Calu3 (cell line): ENCODE measurements around the gene TDRD7. TPM values are rescaled to one million over a fixed set of nuclear protein-coding genes. Genes with fewer than 3 reads are reported as not detected.

Experiments used
- BruUV-seq: library from RNA; stranded (reverse); fragments of 400-500 nt; replicated peaks from 2 replicates; lab custom pipeline; 2021; lab: Mats Ljungman, UMichigan
- CTCF ChIA-PET: fragments of 300-600 bp; sonication (Branson Sonifier 250); formaldehyde crosslinking; loops from one replicate; lab custom pipeline; 2022; ENCODE audit warnings: antibody characterized with exemption; lab: Charles Lee
- DNase-seq: peaks from one replicate; pipeline ENCODE4 v3.0.0; 2022
- H3K27ac Mint-ChIP-seq: one replicate; pipeline ENCODE4 v1.8.0; 2022; ENCODE audit warnings: mixed read lengths; ENCODE audit not compliant: unreplicated experiment
- H3K27me3 Mint-ChIP-seq: one replicate; pipeline ENCODE4 v1.8.0; 2022; ENCODE audit warnings: mixed read lengths; ENCODE audit not compliant: unreplicated experiment
- H3K36me3 Mint-ChIP-seq: one replicate; pipeline ENCODE4 v1.8.0; 2022; ENCODE audit warnings: mild to moderate bottlenecking, moderate library complexity, mixed read lengths; ENCODE audit not compliant: insufficient read depth, unreplicated experiment
- H3K4me1 Mint-ChIP-seq: one replicate; pipeline ENCODE4 v1.8.0; 2022; ENCODE audit warnings: mild to moderate bottlenecking, low read depth, mixed read lengths; ENCODE audit not compliant: unreplicated experiment
- H3K4me3 Mint-ChIP-seq: one replicate; pipeline ENCODE4 v1.8.0; 2022; ENCODE audit warnings: mild to moderate bottlenecking, low read depth, moderate library complexity, mixed read lengths; ENCODE audit not compliant: unreplicated experiment
- H3K9me3 Mint-ChIP-seq: one replicate; pipeline ENCODE4 v1.8.0; 2022; ENCODE audit warnings: low read depth, mixed read lengths; ENCODE audit not compliant: unreplicated experiment
- intact Hi-C: fragments of 100-400 bp; cut with micrococcal nuclease; formaldehyde crosslinking; loops from one replicate; pipeline ENCODE4 v1.10.0; 2022; ENCODE audit not compliant: unreplicated experiment
- total RNA-seq: library from RNA; stranded (reverse); gene quantifications from 2 replicates; pipeline ENCODE4 v1.2.3, GENCODE V29; 2022
- TF ChIP-seq, protein P1 (sequence below): fragments of 200-600 bp; IDR thresholded peaks from one replicate; pipeline ENCODE4 v1.8.0; 2022; ENCODE audit warnings: antibody characterized with exemption; ENCODE audit not compliant: unreplicated experiment

Gene TDRD7
- total RNA-seq, 1 experiment from 2014 or later: 15.5 TPM

DNA sequence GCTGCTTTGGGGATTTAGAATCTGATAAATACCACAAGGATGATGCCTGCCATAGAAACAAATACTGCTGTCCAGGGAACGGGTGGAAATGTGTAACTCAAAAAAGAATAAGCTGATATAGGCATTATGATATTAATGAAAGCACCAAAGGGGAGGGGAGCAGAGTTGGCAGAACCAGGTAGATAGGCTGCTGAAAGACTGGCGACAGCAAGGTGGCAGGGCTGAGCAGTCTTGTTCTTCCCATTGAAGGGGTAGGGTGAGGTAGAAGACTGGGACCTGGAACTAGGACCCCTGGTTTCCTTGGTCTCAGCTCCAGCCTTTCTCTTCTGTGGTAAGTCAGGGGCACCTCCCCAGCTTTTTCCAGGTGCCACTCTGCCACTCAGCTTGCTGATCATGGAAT is 58.2 kb downstream of the TDRD7 start:
- Mint-ChIP-seq H3K4me1 (no peaks in the 10 kb centered on the region), H3K27me3 (no peaks in the 10 kb centered on the region), H3K27ac (no peak overlapping the region), H3K4me3 (no peak overlapping the region), H3K9me3 (no peaks in the 10 kb centered on the region), H3K36me3 (no peaks in the 10 kb centered on the region)
- DNase-seq: peak; percentile 1
- intact Hi-C loops: no loop called here
- TF ChIP-seq, protein P1, sequence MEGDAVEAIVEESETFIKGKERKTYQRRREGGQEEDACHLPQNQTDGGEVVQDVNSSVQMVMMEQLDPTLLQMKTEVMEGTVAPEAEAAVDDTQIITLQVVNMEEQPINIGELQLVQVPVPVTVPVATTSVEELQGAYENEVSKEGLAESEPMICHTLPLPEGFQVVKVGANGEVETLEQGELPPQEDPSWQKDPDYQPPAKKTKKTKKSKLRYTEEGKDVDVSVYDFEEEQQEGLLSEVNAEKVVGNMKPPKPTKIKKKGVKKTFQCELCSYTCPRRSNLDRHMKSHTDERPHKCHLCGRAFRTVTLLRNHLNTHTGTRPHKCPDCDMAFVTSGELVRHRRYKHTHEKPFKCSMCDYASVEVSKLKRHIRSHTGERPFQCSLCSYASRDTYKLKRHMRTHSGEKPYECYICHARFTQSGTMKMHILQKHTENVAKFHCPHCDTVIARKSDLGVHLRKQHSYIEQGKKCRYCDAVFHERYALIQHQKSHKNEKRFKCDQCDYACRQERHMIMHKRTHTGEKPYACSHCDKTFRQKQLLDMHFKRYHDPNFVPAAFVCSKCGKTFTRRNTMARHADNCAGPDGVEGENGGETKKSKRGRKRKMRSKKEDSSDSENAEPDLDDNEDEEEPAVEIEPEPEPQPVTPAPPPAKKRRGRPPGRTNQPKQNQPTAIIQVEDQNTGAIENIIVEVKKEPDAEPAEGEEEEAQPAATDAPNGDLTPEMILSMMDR: no peak
- BruUV-seq: no TSS peak
- CTCF ChIA-PET: interaction anchor here (1.1 to 2.2 kb wide), 2 partner anchors 11 to 129 kb away, joined by 3 to 20 read pairs; no protein-coding TSS in a partner anchor

DNA sequence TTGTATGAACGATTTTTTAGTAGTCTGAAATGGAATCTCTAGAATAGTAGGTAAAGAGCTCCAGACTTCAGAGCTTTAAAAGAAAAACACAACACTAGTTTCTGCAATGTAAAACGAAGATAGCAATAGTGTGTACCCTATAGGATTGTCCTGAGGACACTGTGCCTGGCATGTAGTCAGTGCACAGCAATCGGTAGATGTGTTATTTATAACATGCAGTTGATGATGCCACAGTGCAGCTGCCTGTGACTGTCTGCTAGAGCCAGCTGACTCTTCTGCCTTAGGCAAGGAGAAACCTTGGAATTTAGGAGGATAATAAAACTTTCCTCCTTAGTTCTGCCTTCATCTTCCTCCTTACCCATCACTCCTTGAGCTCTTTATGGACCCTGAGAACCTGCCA is 61.8 kb downstream of the TDRD7 start:
- Mint-ChIP-seq H3K27me3 (no peaks in the 10 kb centered on the region), H3K4me3 (no peak overlapping the region), H3K36me3 (no peaks in the 10 kb centered on the region), H3K27ac (no peak overlapping the region), H3K9me3 (no peaks in the 10 kb centered on the region), H3K4me1 (no peaks in the 10 kb centered on the region)
- DNase-seq: no peak
- CTCF ChIA-PET: interaction anchor here (1.1 kb wide), 1 partner anchor 28 kb away, joined by 4 read pairs; the partner anchor contains the start of gene TMOD1
- intact Hi-C loops: no loop called here
- TF ChIP-seq, protein P1: no peak
- no TSS peak for BruUV-seq

DNA sequence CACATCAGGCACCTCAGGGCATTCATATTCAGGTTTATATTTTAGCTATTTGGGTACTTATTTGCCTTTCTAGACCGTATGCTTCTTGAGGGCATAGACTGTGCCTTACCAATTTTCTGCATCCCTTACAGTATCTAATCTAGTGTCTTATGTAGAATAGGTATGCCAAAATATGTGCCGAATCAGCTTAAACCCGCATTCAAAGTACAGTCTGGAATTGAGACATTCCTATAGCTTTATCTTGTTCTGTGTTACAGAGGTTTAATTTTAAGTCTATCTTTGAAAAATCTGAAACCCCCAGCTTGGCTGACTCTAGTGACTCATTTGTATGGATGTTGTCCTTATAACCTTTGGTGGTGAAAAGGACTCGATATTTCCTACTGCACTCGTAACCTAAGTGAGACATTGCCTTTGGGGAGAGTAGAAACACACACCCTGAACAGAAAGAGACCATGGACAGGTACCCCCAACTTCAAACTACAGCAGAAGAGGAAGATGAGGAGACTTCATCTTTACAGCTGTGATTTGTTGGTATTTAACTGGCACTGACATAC is 62.6 kb downstream of the TDRD7 start:
- Mint-ChIP-seq H3K27me3 (no peaks in the 10 kb centered on the region), H3K36me3 (no peaks in the 10 kb centered on the region), H3K4me1 (no peaks in the 10 kb centered on the region), H3K9me3 (no peaks in the 10 kb centered on the region), H3K27ac (no peak overlapping the region), H3K4me3 (no peak overlapping the region)
- no TSS peak for BruUV-seq
- TF ChIP-seq, protein P1: no peak
- DNase-seq: no peak
- CTCF ChIA-PET: interaction anchor here (1.1 kb wide), 1 partner anchor 27 kb away, joined by 4 read pairs; the partner anchor contains the start of gene TMOD1
- intact Hi-C loops: no loop called here

DNA sequence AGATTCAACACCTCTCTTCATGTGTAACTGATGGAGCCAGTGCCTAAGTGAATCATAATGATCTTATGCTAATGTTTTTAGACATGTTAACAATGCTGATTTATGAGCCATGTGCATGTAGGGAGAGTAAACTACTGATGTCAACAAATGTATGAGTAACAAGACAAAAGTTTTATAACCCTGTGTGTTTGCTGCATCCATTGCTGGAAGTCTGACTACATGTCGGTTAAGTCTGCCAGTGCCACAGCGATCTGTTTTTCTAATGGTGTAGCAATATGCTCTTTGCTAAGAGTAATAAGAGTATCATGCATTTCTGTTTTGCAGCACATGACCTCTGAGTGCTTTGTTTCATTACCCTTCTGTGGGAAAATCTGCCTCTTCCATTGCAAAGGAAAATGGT is 63.2 kb downstream of the TDRD7 start:
- intact Hi-C loops: no loop called here
- no peak overlapping the region for H3K4me3 Mint-ChIP-seq
- H3K9me3 Mint-ChIP-seq: no peaks in the 10 kb centered on the region
- no peaks in the 10 kb centered on the region for H3K36me3 Mint-ChIP-seq
- no TSS peak for BruUV-seq
- DNase-seq: no peak
- CTCF ChIA-PET: no interaction called here
- H3K27ac Mint-ChIP-seq: no peak overlapping the region
- no peaks in the 10 kb centered on the region for H3K4me1 Mint-ChIP-seq
- H3K27me3 Mint-ChIP-seq: no peaks in the 10 kb centered on the region
- TF ChIP-seq, protein P1: no peak
